CD14-positive monocyte (primary cell): ENCODE data around the gene DDAH1. TPM values are rescaled to one million over a fixed set of nuclear protein-coding genes. Genes with fewer than 3 reads are reported as not detected.

Experiments
- DNase-seq, 3 donors: peaks; one replicate each; pipeline ENCODE4 v3.0.0-alpha.2; 2011 to 2022
- H2AFZ ChIP-seq: 2 replicates; pipeline ENCODE4 v1.6.0; 2012; ENCODE audit warnings: mild to moderate bottlenecking, low read depth, low read length, inconsistent platforms; ENCODE audit not compliant: insufficient read depth, poor library complexity, severe bottlenecking
- H3K27ac ChIP-seq, 2 donors: 1 replicate in 1 of 2; 2 replicates in 1 of 2; pipeline ENCODE4 v1.5.1; 2012 to 2013; ENCODE audit warnings: low read length in 2 of 2, control low read depth in 1 of 2, inconsistent platforms in 1 of 2, low read depth in 1 of 2, mild to moderate bottlenecking in 1 of 2
- H3K27me3 ChIP-seq, 2 donors: one replicate each; pipeline versions ENCODE4 v1.6.0 to v1.6.1; 2011 to 2013; ENCODE audit warnings: low read length in 2 of 2; ENCODE audit not compliant: control insufficient read depth in 2 of 2, insufficient read depth in 2 of 2
- H3K36me3 ChIP-seq, 2 donors: replicated peaks in 1 of 2; 1 replicate in 1 of 2; 2 replicates in 1 of 2; pipeline versions ENCODE4 v1.5.1 to v1.6.1; 2012 to 2013; ENCODE audit warnings: low read length in 2 of 2, control low read depth in 1 of 2, inconsistent platforms in 1 of 2, mild to moderate bottlenecking in 1 of 2; ENCODE audit not compliant: insufficient read depth in 2 of 2, control insufficient read depth in 1 of 2
- H3K4me1 ChIP-seq, 2 donors: 1 replicate in 1 of 2; 2 replicates in 1 of 2; pipeline versions ENCODE4 v1.5.1 to v1.6.1; 2012 to 2013; ENCODE audit warnings: low read length in 2 of 2, control low read depth in 1 of 2, inconsistent platforms in 1 of 2, mild to moderate bottlenecking in 1 of 2, moderate library complexity in 1 of 2; ENCODE audit not compliant: insufficient read depth in 2 of 2, control insufficient read depth in 1 of 2
- H3K4me2 ChIP-seq: replicated peaks from 2 replicates; pipeline ENCODE3; 2012; ENCODE audit warnings: low read length, moderate library complexity, mild to moderate bottlenecking; ENCODE audit not compliant: poor library complexity, severe bottlenecking; ENCODE audit errors: extremely low read depth
- H3K4me3 ChIP-seq, 3 experiments: fragments of 200-600 bp in 1 of 3; sonication (generic) in 1 of 3; replicated peaks in 1 of 3; 1 replicate in 2 of 3; 2 replicates in 1 of 3; pipeline ENCODE4 v1.5.1; 2011 to 2013; ENCODE audit warnings: low read length in 3 of 3, mild to moderate bottlenecking in 3 of 3, control low read depth in 2 of 3, low read depth in 2 of 3, inconsistent platforms in 1 of 3, moderate library complexity in 1 of 3
- H3K79me2 ChIP-seq: 2 replicates; pipeline ENCODE4 v1.6.0; 2012; ENCODE audit warnings: mild to moderate bottlenecking, control low read depth, inconsistent platforms, low read length, moderate library complexity; ENCODE audit not compliant: insufficient read depth
- H3K9ac ChIP-seq: 2 replicates; pipeline ENCODE4 v1.6.0; 2017; ENCODE audit warnings: low read length, mild to moderate bottlenecking; ENCODE audit not compliant: insufficient read depth, poor library complexity, severe bottlenecking
- H3K9me3 ChIP-seq, 2 donors: replicated peaks in 1 of 2; 1 replicate in 1 of 2; 2 replicates in 1 of 2; pipeline versions ENCODE4 v1.5.1 to v1.6.1; 2012 to 2013; ENCODE audit warnings: low read length in 2 of 2, control low read depth in 1 of 2; ENCODE audit not compliant: control insufficient read depth in 1 of 2, insufficient read depth in 1 of 2
- H4K20me1 ChIP-seq: 2 replicates; pipeline ENCODE4 v1.6.0; 2012; ENCODE audit warnings: mild to moderate bottlenecking, low read length, control low read depth, moderate library complexity; ENCODE audit not compliant: insufficient read depth
- H3K27ac Mint-ChIP-seq, 7 donors: one replicate each; pipeline ENCODE4 v1.8.0; 2020; ENCODE audit warnings: mild to moderate bottlenecking in 7 of 7, mixed read lengths in 7 of 7, moderate library complexity in 6 of 7, inconsistent platforms in 2 of 7
- H3K27me3 Mint-ChIP-seq, 3 donors: one replicate each; pipeline ENCODE4 v1.8.0; 2021 to 2022; ENCODE audit warnings: low read depth in 3 of 3, mild to moderate bottlenecking in 3 of 3, mixed read lengths in 3 of 3, moderate library complexity in 3 of 3, inconsistent platforms in 1 of 3
- H3K36me3 Mint-ChIP-seq, 2 donors: one replicate each; pipeline ENCODE4 v1.8.0; 2020; ENCODE audit warnings: mixed read lengths in 2 of 2, inconsistent platforms in 1 of 2, mild to moderate bottlenecking in 1 of 2
- H3K4me1 Mint-ChIP-seq: one replicate; pipeline ENCODE4 v1.8.0; 2020; ENCODE audit warnings: mild to moderate bottlenecking, mixed read lengths
- H3K4me3 Mint-ChIP-seq, 2 donors: one replicate each; pipeline ENCODE4 v1.8.0; 2020; ENCODE audit warnings: mild to moderate bottlenecking in 2 of 2, mixed read lengths in 2 of 2, moderate library complexity in 1 of 2
- H3K9me3 Mint-ChIP-seq, 7 donors: one replicate each; pipeline ENCODE4 v1.8.0; 2020 to 2022; ENCODE audit warnings: mixed read lengths in 7 of 7, mild to moderate bottlenecking in 6 of 7, moderate library complexity in 6 of 7, inconsistent platforms in 2 of 7
- WGBS: methylation state at CpG from one replicate; pipeline ENCODE4 v1.1.5; 2013; ENCODE audit warnings: missing lambda C conversion rate; ENCODE audit not compliant: insufficient coverage; 5-methylcytosine and 5-hydroxymethylcytosine counted together
- intact Hi-C, 2 donors: fragments of 100-400 bp; cut with micrococcal nuclease; formaldehyde crosslinking; loops; one replicate each; pipeline versions ENCODE4 v1.15.0 to v1.15.1; 2023
- polyA plus RNA-seq, 3 donors: library from polyadenylated mRNA; depleted of rRNA in 1 of 3; unstranded in 2 of 3; stranded (reverse) in 1 of 3; fragments of 300-500 nt in 2 of 3; fragments of >200 nt in 1 of 3; fragmentation: Illumina TruSeq in 2 of 3; gene quantifications; 1 replicate in 2 of 3; 2 replicates in 1 of 3; pipeline ENCODE4 v1.2.3, GENCODE V29; 2012 to 2021
- TF ChIP-seq, protein P1 (sequence below): fragments of 200-600 bp; IDR thresholded peaks from one replicate; pipeline ENCODE4 v1.8.0; 2022; ENCODE audit warnings: antibody characterized with exemption, mild to moderate bottlenecking

DDAH1 gene
- polyA plus RNA-seq, 3 donors: not detected

DNA sequence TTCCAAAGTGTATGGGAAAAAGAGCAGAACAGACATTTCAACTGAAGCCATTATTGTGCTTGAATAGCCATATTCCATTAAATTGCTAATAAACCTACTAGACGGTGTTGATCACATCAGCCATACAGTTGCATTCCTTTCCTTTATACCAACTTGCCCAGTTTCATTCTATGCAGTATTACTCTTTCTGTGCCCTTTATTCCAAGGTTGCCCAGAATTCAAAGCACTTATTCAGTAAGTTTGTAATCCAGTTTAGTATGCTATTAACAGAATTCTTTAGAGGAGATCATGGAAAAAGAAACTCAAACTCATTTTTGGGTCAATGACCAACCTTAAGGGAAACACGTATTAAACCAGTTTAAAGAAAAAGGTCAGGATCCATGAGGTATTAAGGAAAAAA is 89.5 kb downstream of the DDAH1 start:
- peaks cover 0 to 2% (median 1%) of the 10 kb centered on the region in 3 donors for H3K27me3 Mint-ChIP-seq
- intact Hi-C loops: no loop called here
- no peaks in the 10 kb centered on the region for H3K27me3 ChIP-seq

DNA sequence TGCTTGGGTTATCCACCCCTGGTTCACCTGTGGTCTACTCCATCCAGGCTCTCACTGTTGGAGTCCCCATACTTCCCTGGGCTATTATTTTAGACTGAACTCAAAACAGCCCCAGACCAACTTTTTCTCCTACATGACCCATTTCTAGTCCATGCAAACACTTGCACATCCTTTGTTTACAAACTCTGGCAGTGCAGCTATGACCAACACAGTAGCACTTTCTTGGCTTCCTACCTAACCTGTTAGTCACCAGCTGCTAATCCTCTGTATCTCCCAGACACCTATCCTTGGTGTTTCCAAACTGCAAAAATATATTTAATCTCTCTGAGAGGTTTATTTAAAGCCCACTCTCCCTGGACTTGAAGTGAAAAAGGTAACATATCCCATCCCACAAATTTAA is 90.8 kb downstream of the DDAH1 start:
- no peak overlapping the region for H3K27ac Mint-ChIP-seq
- Histone ChIP-seq H3K79me2 (no peaks in the 10 kb centered on the region), H3K27ac (no peak overlapping the region), H4K20me1 (no peaks in the 10 kb centered on the region), H3K9ac (no peak overlapping the region), H2AFZ (no peak overlapping the region), H3K4me1 (no peaks in the 10 kb centered on the region), H3K4me2 (no peak overlapping the region), H3K9me3 (no peaks in the 10 kb centered on the region), H3K27me3 (no peaks in the 10 kb centered on the region), H3K36me3 (no peaks in the 10 kb centered on the region), H3K4me3 (no peak overlapping the region)
- peaks cover 1 to 2% (median 2%) of the 10 kb centered on the region in 3 donors for H3K27me3 Mint-ChIP-seq
- DNase-seq: no peak
- no peaks in the 10 kb centered on the region for H3K36me3 Mint-ChIP-seq
- peaks cover 0 to 3% (median 0%) of the 10 kb centered on the region in 7 donors for H3K9me3 Mint-ChIP-seq
- TF ChIP-seq, protein P1, sequence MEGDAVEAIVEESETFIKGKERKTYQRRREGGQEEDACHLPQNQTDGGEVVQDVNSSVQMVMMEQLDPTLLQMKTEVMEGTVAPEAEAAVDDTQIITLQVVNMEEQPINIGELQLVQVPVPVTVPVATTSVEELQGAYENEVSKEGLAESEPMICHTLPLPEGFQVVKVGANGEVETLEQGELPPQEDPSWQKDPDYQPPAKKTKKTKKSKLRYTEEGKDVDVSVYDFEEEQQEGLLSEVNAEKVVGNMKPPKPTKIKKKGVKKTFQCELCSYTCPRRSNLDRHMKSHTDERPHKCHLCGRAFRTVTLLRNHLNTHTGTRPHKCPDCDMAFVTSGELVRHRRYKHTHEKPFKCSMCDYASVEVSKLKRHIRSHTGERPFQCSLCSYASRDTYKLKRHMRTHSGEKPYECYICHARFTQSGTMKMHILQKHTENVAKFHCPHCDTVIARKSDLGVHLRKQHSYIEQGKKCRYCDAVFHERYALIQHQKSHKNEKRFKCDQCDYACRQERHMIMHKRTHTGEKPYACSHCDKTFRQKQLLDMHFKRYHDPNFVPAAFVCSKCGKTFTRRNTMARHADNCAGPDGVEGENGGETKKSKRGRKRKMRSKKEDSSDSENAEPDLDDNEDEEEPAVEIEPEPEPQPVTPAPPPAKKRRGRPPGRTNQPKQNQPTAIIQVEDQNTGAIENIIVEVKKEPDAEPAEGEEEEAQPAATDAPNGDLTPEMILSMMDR: no peak
- H3K4me1 Mint-ChIP-seq: peaks cover 7% of the 10 kb centered on the region
- no peak overlapping the region for H3K4me3 Mint-ChIP-seq
- intact Hi-C loops: no loop called here

More for the DNA sequence above, 89.5 kb downstream of the DDAH1 start:
- Histone ChIP-seq H3K79me2 (no peaks in the 10 kb centered on the region), H3K27ac (no peak overlapping the region), H3K4me3 (no peak overlapping the region), H3K36me3 (no peaks in the 10 kb centered on the region), H3K9ac (no peak overlapping the region), H2AFZ (no peak overlapping the region), H3K4me2 (no peak overlapping the region), H3K9me3 (no peaks in the 10 kb centered on the region), H3K4me1 (no peaks in the 10 kb centered on the region), H4K20me1 (no peaks in the 10 kb centered on the region)
- WGBS: no CpG with 5 or more reads among the region's 2 CpGs
- TF ChIP-seq, protein P1: no peak
- Mint-ChIP-seq H3K36me3 (no peaks in the 10 kb centered on the region), H3K4me1 (peaks cover 7% of the 10 kb centered on the region), H3K4me3 (no peak overlapping the region), H3K9me3 (peaks cover 0 to 3% (median 0%) of the 10 kb centered on the region in 7 donors), H3K27ac (no peak overlapping the region)
- DNase-seq: no peak
